OCI-LY7 (cell line): Measurements from ENCODE around the gene ANKRD44. TPM values are rescaled to one million over a fixed set of nuclear protein-coding genes. Genes with fewer than 3 reads are reported as not detected.
A peak's percentile ranks its signal among the peaks of the same experiment; 100 is the strongest.

Experiments
- BruUV-seq: library from RNA; stranded (reverse); fragments of 400-500 nt; replicated peaks from 2 replicates; lab custom pipeline; 2021; lab: Mats Ljungman, UMichigan
- CTCF ChIA-PET: fragments of 300-600 bp; sonication (Branson Sonifier 250); formaldehyde crosslinking; loops from one replicate; lab custom pipeline; 2022; ENCODE audit warnings: antibody characterized with exemption; ENCODE audit not compliant: unreplicated experiment; lab: Charles Lee
- POLR2A ChIA-PET: fragments of 300-600 bp; sonication (Branson Sonifier 250); formaldehyde crosslinking; loops from one replicate; lab custom pipeline; 2022; ENCODE audit warnings: antibody characterized with exemption; lab: Charles Lee
- DNase-seq: peaks from one replicate; pipeline ENCODE4 v3.0.0-alpha.2; 2015; ENCODE audit warnings: low spot score
- H2AFZ ChIP-seq: fragments of 200-600 bp; sonication (generic), shearing (Covaris generic); 2 replicates; pipeline ENCODE4 v1.6.1; 2014; ENCODE audit warnings: mild to moderate bottlenecking, antibody characterized with exemption, low read length, moderate library complexity
- H3K27ac ChIP-seq: fragments of 200-600 bp; sonication (generic); 2 replicates; pipeline ENCODE4 v1.5.1; 2014; ENCODE audit warnings: mixed run types, low read depth, mild to moderate bottlenecking, moderate library complexity, low read length, inconsistent platforms; ENCODE audit not compliant: poor library complexity, severe bottlenecking
- H3K36me3 ChIP-seq: fragments of 200-600 bp; sonication (generic); 2 replicates; pipeline ENCODE4 v1.6.1; 2014; ENCODE audit warnings: mild to moderate bottlenecking, antibody characterized with exemption, low read length, moderate library complexity, mixed read lengths; ENCODE audit not compliant: insufficient read depth
- H3K4me1 ChIP-seq: fragments of 200-600 bp; sonication (generic); 2 replicates; pipeline ENCODE4 v1.5.1; 2014; ENCODE audit warnings: mild to moderate bottlenecking, low read length; ENCODE audit not compliant: insufficient read depth, poor library complexity, severe bottlenecking
- H3K4me2 ChIP-seq: fragments of 200-600 bp; sonication (generic); 2 replicates; pipeline ENCODE4 v1.6.1; 2014; ENCODE audit warnings: mild to moderate bottlenecking, low read length
- H3K4me3 ChIP-seq: fragments of 200-600 bp; sonication (generic); 2 replicates; pipeline ENCODE4 v1.5.1; 2014; ENCODE audit warnings: mild to moderate bottlenecking, low read depth, low read length; ENCODE audit not compliant: poor library complexity, severe bottlenecking
- H3K79me2 ChIP-seq: fragments of 200-600 bp; sonication (generic); 2 replicates; pipeline ENCODE4 v1.6.1; 2016; ENCODE audit warnings: low read depth, mild to moderate bottlenecking, low read length, moderate library complexity, mixed read lengths; ENCODE audit not compliant: insufficient read depth
- H3K9me2 ChIP-seq: fragments of 200-600 bp; sonication (generic); 2 replicates; pipeline ENCODE4 v1.6.1; 2016; ENCODE audit warnings: mild to moderate bottlenecking, low read length, mixed read lengths; ENCODE audit not compliant: insufficient read depth
- H3K9me3 ChIP-seq: fragments of 200-600 bp; sonication (generic); 2 replicates; pipeline ENCODE4 v1.6.1; 2014; ENCODE audit warnings: mild to moderate bottlenecking, mixed run types, low read length, mixed read lengths
- H4K20me1 ChIP-seq: fragments of 200-600 bp; sonication (generic); 2 replicates; pipeline ENCODE4 v1.6.1; 2014; ENCODE audit warnings: mild to moderate bottlenecking, antibody characterized with exemption, low read length, moderate library complexity, mixed read lengths; ENCODE audit not compliant: insufficient read depth
- EZH2phosphoT487 ChIP-seq: fragments of 200-600 bp; sonication (generic); IDR thresholded peaks from 2 replicates; pipeline ENCODE4 v1.6.1; 2018; ENCODE audit warnings: low read depth, borderline replicate concordance, mild to moderate bottlenecking, mixed run types, antibody characterized with exemption, low read length, moderate library complexity, mixed read lengths
- intact Hi-C: fragments of 100-400 bp; cut with micrococcal nuclease; formaldehyde crosslinking; loops from one replicate; pipeline ENCODE4 v1.10.0; 2022; ENCODE audit not compliant: unreplicated experiment
- total RNA-seq, 2 experiments: library from RNA; depleted of rRNA in 1 of 2; stranded (reverse); fragments of >200 nt in 1 of 2; shearing (Covaris generic) in 1 of 2; gene quantifications; 2 replicates each; pipeline ENCODE4 v1.2.3, GENCODE V29; 2014 to 2022
- TF ChIP-seq, protein P1 (sequence below): fragments of 200-600 bp; sonication (generic); conservative IDR thresholded peaks from 2 replicates; pipeline ENCODE4 v1.5.1; 2014; ENCODE audit warnings: mild to moderate bottlenecking, antibody characterized with exemption, low read length, moderate library complexity, mixed read lengths

Gene ANKRD44
- total RNA-seq, 2 experiments from 2014 or later = 69.4 to 73.7 TPM

DNA sequence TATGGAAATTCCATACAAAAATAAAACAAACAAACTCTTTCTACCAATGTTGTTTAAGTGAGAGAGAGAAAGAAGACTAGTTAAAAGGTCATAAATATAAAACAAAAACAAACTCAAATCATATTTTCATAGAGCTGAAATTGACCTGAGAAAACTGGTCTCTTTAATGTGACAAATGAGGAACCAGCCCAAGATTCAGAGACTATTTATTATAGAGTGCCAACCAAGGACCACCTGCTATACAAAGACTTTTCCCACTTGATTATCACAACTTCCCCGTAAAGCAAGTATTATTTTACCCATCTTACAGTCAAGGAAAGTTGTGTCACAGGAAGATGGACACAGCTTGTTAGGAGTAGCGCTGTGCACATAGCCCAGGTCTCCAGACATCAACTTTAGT lies 13.3 kb downstream of the ANKRD44 start:
- Histone ChIP-seq H3K9me3 (no peaks in the 10 kb centered on the region), H3K4me2 (peak overlapping the region; percentile 93), H2AFZ (peak overlapping the region; percentile 41; the same call in 1 of the 2 replicates), H3K4me3 (peak overlapping the region; percentile 51), H4K20me1 (no peaks in the 10 kb centered on the region), H3K4me1 (peaks cover 92% of the 10 kb centered on the region), H3K79me2 (peaks cover 100% of the 10 kb centered on the region), H3K27ac (peak overlapping the region; percentile 91), H3K9me2 (no peaks in the 10 kb centered on the region), H3K36me3 (peaks cover 23% of the 10 kb centered on the region)
- ChIA-PET POLR2A (interaction anchor here (0.5 to 6.7 kb wide), 11 partner anchors 9 to 1064 kb away, joined by 3 to 128 read pairs (median 4); partner anchors contain the start of gene ANKRD44), CTCF (no interaction called here)
- intact Hi-C loops = loop anchor here (1.0 to 10.0 kb wide), 3 partner anchors 10 to 1122 kb away; partner anchors contain the start of gene STK17B
- peak; percentile 74 for DNase-seq
- TF ChIP-seq, protein P1, sequence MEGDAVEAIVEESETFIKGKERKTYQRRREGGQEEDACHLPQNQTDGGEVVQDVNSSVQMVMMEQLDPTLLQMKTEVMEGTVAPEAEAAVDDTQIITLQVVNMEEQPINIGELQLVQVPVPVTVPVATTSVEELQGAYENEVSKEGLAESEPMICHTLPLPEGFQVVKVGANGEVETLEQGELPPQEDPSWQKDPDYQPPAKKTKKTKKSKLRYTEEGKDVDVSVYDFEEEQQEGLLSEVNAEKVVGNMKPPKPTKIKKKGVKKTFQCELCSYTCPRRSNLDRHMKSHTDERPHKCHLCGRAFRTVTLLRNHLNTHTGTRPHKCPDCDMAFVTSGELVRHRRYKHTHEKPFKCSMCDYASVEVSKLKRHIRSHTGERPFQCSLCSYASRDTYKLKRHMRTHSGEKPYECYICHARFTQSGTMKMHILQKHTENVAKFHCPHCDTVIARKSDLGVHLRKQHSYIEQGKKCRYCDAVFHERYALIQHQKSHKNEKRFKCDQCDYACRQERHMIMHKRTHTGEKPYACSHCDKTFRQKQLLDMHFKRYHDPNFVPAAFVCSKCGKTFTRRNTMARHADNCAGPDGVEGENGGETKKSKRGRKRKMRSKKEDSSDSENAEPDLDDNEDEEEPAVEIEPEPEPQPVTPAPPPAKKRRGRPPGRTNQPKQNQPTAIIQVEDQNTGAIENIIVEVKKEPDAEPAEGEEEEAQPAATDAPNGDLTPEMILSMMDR = no peak
- TF ChIP-seq EZH2phosphoT487 = no peak
- BruUV-seq = no TSS peak

GRCh38 chr2:197296835-197297234 lies 13.7 kb downstream of the ANKRD44 start:
- Histone ChIP-seq H3K9me2 (no peaks in the 10 kb centered on the region), H3K79me2 (peaks cover 100% of the 10 kb centered on the region), H2AFZ (peak overlapping the region; percentile 41; the same call in 1 of the 2 replicates), H3K9me3 (no peaks in the 10 kb centered on the region), H4K20me1 (no peaks in the 10 kb centered on the region), H3K27ac (peak overlapping the region; percentile 91), H3K4me1 (peaks cover 91% of the 10 kb centered on the region), H3K4me3 (peak overlapping the region; percentile 51), H3K36me3 (peaks cover 22% of the 10 kb centered on the region), H3K4me2 (peak overlapping the region; percentile 93)
- CTCF ChIA-PET = no interaction called here
- BruUV-seq = no TSS peak
- POLR2A ChIA-PET = interaction anchor here (0.5 to 6.7 kb wide), 10 partner anchors 10 to 98 kb away, joined by 3 to 128 read pairs (median 6); partner anchors contain the start of gene ANKRD44
- TF ChIP-seq, protein P1 = no peak
- no peak for TF ChIP-seq EZH2phosphoT487
- intact Hi-C loops = loop anchor here (1.0 to 10.0 kb wide), 3 partner anchors 10 to 1122 kb away; partner anchors contain the start of gene STK17B
- DNase-seq = peak; percentile 50

DNA sequence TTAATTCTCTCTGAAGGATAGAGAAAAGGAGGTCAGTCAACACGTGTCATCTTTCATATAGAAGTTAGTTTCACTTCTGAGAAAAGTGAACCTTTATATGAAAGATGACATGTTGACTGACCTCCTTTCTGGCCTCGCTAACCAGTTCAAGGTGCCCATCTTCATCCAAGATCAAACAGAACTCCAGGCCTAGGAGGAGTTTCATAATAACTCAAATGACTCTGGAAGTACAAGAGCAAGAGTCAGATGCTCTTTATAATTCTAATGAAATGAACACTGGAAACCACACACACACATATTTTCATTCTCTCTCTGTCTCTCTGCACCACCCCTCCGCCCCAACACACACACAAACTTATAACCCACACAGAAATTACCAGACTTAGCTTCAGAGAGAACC lies 16.3 kb downstream of the ANKRD44 start:
- DNase-seq = peak; percentile 37
- intact Hi-C loops = loop anchor here (10.0 kb wide), 1 partner anchor 1119 kb away; the partner anchor contains the start of gene STK17B
- Histone ChIP-seq H3K9me2 (no peaks in the 10 kb centered on the region), H2AFZ (peak overlapping the region; percentile 33; the same call in 1 of the 2 replicates), H4K20me1 (no peaks in the 10 kb centered on the region), H3K9me3 (peaks cover 12% of the 10 kb centered on the region), H3K4me3 (peak overlapping the region; percentile 64), H3K79me2 (peaks cover 100% of the 10 kb centered on the region), H3K4me1 (peaks cover 77% of the 10 kb centered on the region), H3K4me2 (peak overlapping the region; percentile 93), H3K36me3 (peaks cover 28% of the 10 kb centered on the region), H3K27ac (peak overlapping the region; percentile 91)
- BruUV-seq = no TSS peak
- CTCF ChIA-PET = interaction anchor here (1.8 kb wide), 1 partner anchor 15 kb away, joined by 4 read pairs; no protein-coding TSS in a partner anchor
- POLR2A ChIA-PET = interaction anchor here (0.5 to 6.7 kb wide), 15 partner anchors 12 to 681 kb away, joined by 3 to 128 read pairs (median 3); partner anchors contain the start of gene ANKRD44
- no peak for TF ChIP-seq EZH2phosphoT487
- TF ChIP-seq, protein P1 = no peak
